ENCODE data around the gene LRRC4C.

- TF ChIP-seq TAF1 (IDR thresholded peaks at IDR 0.05; ENCODE audit: low read depth) (no peak), EP300 (conservative IDR thresholded peaks at IDR 0.05; ENCODE audit: poor library complexity, severe bottlenecking) (no peak), EZH2 (IDR thresholded peaks at IDR 0.05; ENCODE audit: borderline replicate concordance, insufficient read depth, low read length, poor library complexity, severe bottlenecking) (no peak), REST (IDR thresholded peaks at IDR 0.05; ENCODE audit: borderline replicate concordance) (no peak), SMC3 (conservative IDR thresholded peaks at IDR 0.05; ENCODE audit: poor library complexity) (no peak)
- TF ChIP-seq, protein P1, sequence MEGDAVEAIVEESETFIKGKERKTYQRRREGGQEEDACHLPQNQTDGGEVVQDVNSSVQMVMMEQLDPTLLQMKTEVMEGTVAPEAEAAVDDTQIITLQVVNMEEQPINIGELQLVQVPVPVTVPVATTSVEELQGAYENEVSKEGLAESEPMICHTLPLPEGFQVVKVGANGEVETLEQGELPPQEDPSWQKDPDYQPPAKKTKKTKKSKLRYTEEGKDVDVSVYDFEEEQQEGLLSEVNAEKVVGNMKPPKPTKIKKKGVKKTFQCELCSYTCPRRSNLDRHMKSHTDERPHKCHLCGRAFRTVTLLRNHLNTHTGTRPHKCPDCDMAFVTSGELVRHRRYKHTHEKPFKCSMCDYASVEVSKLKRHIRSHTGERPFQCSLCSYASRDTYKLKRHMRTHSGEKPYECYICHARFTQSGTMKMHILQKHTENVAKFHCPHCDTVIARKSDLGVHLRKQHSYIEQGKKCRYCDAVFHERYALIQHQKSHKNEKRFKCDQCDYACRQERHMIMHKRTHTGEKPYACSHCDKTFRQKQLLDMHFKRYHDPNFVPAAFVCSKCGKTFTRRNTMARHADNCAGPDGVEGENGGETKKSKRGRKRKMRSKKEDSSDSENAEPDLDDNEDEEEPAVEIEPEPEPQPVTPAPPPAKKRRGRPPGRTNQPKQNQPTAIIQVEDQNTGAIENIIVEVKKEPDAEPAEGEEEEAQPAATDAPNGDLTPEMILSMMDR (IDR thresholded peaks at IDR 0.05; ENCODE audit: poor library complexity, severe bottlenecking): no peak
Measured at GRCh38 chr11:40746282-40746681, 713.2 kb downstream of the LRRC4C start.

Measured in neural cell (in vitro differentiated cells).